Measurements from ENCODE around the gene C17orf114.

Gene C17orf114

GRCh38 chr17:4806777-4807604 is 4.9 kb upstream of the C17orf114 start, which contains the start of gene PLD2:
Gene PLD2, plus strand, starts transcription at chr17:4807152. Its CDS starts 621 bp downstream, at chr17:4807773.
- no peaks in the 10 kb centered on the region for H3K9me3 Mint-ChIP-seq (ENCODE audit: unreplicated experiment)
- peak; percentile 90 for DNase-seq (ENCODE audit: low spot score)
- no peak for TF ChIP-seq CTCF (IDR thresholded peaks at IDR 0.05; ENCODE audit: unreplicated experiment)
- peak within 1 kb of the TSS; percentile 96 for H3K4me3 Mint-ChIP-seq (ENCODE audit: unreplicated experiment)
- H3K27ac Mint-ChIP-seq (ENCODE audit: unreplicated experiment): no peak within 1 kb of the TSS
- peaks cover 22% of the 10 kb centered on the region for H3K36me3 Mint-ChIP-seq (ENCODE audit: low read depth, unreplicated experiment)
- H3K4me1 Mint-ChIP-seq (ENCODE audit: unreplicated experiment): peaks cover 11% of the 10 kb centered on the region
- peaks cover 12% of the 10 kb centered on the region for H3K27me3 Mint-ChIP-seq (ENCODE audit: unreplicated experiment)

GRCh38 chr17:4806456-4806776 is 4.3 kb upstream of the C17orf114 start:
- TF ChIP-seq CTCF (IDR thresholded peaks at IDR 0.05; ENCODE audit: unreplicated experiment): no peak
- Mint-ChIP-seq H3K4me3 (ENCODE audit: unreplicated experiment) (peak overlapping the region; percentile 93), H3K27ac (ENCODE audit: unreplicated experiment) (no peak overlapping the region), H3K27me3 (ENCODE audit: unreplicated experiment) (peaks cover 12% of the 10 kb centered on the region), H3K4me1 (ENCODE audit: unreplicated experiment) (peaks cover 11% of the 10 kb centered on the region), H3K36me3 (ENCODE audit: low read depth, unreplicated experiment) (peaks cover 22% of the 10 kb centered on the region), H3K9me3 (ENCODE audit: unreplicated experiment) (no peaks in the 10 kb centered on the region)
- DNase-seq (ENCODE audit: low spot score): no peak

- Mint-ChIP-seq H3K4me3 (ENCODE audit: unreplicated experiment) (no peak overlapping the region), H3K27me3 (ENCODE audit: unreplicated experiment) (peaks cover 11% of the 10 kb centered on the region), H3K36me3 (ENCODE audit: low read depth, unreplicated experiment) (peaks cover 22% of the 10 kb centered on the region), H3K4me1 (ENCODE audit: unreplicated experiment) (peaks cover 15% of the 10 kb centered on the region), H3K9me3 (ENCODE audit: unreplicated experiment) (no peaks in the 10 kb centered on the region), H3K27ac (ENCODE audit: unreplicated experiment) (no peak overlapping the region)
- no peak for TF ChIP-seq CTCF (IDR thresholded peaks at IDR 0.05; ENCODE audit: unreplicated experiment)
- no peak for DNase-seq (ENCODE audit: low spot score)
Observed at GRCh38 chr17:4800462-4801196, 1.5 kb downstream of the C17orf114 start.

GRCh38 chr17:4796552-4796920 is 5.6 kb downstream of the C17orf114 start:
- Mint-ChIP-seq H3K4me3 (ENCODE audit: unreplicated experiment) (peak overlapping the region; percentile 100), H3K9me3 (ENCODE audit: unreplicated experiment) (no peaks in the 10 kb centered on the region), H3K27ac (ENCODE audit: unreplicated experiment) (peak overlapping the region; percentile 96), H3K4me1 (ENCODE audit: unreplicated experiment) (peaks cover 15% of the 10 kb centered on the region), H3K36me3 (ENCODE audit: low read depth, unreplicated experiment) (peaks cover 22% of the 10 kb centered on the region), H3K27me3 (ENCODE audit: unreplicated experiment) (peaks cover 6% of the 10 kb centered on the region)
- peak; percentile 64 for DNase-seq (ENCODE audit: low spot score)
- TF ChIP-seq CTCF (IDR thresholded peaks at IDR 0.05; ENCODE audit: unreplicated experiment): no peak

GRCh38 chr17:4795168-4795567 is 7.0 kb downstream of the C17orf114 start:
- no peak for TF ChIP-seq CTCF (IDR thresholded peaks at IDR 0.05; ENCODE audit: unreplicated experiment)
- H3K27me3 Mint-ChIP-seq (ENCODE audit: unreplicated experiment): peaks cover 9% of the 10 kb centered on the region
- H3K27ac Mint-ChIP-seq (ENCODE audit: unreplicated experiment): peak overlapping the region; percentile 45
- H3K9me3 Mint-ChIP-seq (ENCODE audit: unreplicated experiment): no peaks in the 10 kb centered on the region
- peaks cover 14% of the 10 kb centered on the region for H3K4me1 Mint-ChIP-seq (ENCODE audit: unreplicated experiment)
- H3K4me3 Mint-ChIP-seq (ENCODE audit: unreplicated experiment): peak overlapping the region; percentile 100
- H3K36me3 Mint-ChIP-seq (ENCODE audit: low read depth, unreplicated experiment): peaks cover 19% of the 10 kb centered on the region
- no peak for DNase-seq (ENCODE audit: low spot score)
